Measurements from ENCODE around the gene NOS2.
"Not testable (repeated sequence)": the region's sequence is repeated elsewhere in the genome, so short reads cannot be mapped to it uniquely, and the experiment has no call there.

The NOS2 gene

GRCh38 chr17:27824176-27824715, 23.9 kb upstream of the NOS2 start:
- no peak for DNase-seq (ENCODE audit: low read depth)
- TF ChIP-seq, protein P1, sequence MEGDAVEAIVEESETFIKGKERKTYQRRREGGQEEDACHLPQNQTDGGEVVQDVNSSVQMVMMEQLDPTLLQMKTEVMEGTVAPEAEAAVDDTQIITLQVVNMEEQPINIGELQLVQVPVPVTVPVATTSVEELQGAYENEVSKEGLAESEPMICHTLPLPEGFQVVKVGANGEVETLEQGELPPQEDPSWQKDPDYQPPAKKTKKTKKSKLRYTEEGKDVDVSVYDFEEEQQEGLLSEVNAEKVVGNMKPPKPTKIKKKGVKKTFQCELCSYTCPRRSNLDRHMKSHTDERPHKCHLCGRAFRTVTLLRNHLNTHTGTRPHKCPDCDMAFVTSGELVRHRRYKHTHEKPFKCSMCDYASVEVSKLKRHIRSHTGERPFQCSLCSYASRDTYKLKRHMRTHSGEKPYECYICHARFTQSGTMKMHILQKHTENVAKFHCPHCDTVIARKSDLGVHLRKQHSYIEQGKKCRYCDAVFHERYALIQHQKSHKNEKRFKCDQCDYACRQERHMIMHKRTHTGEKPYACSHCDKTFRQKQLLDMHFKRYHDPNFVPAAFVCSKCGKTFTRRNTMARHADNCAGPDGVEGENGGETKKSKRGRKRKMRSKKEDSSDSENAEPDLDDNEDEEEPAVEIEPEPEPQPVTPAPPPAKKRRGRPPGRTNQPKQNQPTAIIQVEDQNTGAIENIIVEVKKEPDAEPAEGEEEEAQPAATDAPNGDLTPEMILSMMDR (IDR thresholded peaks at IDR 0.05; ENCODE audit: insufficient read depth, low read depth, low read length, missing control alignments): no peak
- no peak overlapping the region for H3K4me3 ChIP-seq (ENCODE audit: low read depth, low read length)

DNA sequence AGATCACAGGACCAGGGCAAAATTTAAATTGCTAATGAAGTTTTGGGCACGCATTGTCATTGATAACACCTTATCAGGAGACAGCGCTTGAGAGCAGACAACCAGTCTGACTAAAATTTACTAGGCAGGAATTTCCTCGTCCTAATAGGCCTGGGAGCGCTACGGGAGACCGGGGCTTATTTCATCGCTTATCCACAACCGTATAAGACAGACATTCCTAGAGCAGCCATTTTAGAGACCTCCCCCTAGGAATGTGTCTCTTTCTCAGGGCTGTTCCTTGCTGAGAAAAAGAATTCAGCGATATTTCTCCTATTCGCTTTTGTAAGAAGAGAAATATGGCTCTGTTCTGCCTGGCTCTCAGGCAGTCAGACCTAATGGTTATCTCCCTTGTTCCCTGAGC, 21.8 kb upstream of the NOS2 start:
- not testable (repeated sequence) for H3K4me3 ChIP-seq (ENCODE audit: low read depth, low read length); DNase-seq (ENCODE audit: low read depth)

DNA sequence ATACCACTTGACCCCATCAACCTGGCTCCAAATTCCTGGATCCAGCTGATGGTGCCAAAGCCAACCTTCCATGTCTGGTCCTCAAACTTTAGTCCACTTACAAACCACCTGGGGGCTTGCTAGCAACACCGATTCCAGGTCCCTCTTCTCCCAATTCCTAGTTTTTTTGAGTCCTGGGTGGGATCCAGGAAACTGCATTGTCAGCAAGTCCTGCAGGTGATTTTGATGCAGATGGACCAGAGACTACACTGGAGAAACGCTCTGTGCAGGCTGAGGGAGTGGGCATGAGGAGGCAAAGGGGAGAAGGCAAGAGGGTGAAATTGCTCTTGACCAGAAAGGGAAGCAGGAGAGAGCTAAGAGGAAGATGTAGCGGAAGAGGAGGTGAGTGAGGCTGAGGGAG, 21.0 kb upstream of the NOS2 start:
- TF ChIP-seq, protein P1 (IDR thresholded peaks at IDR 0.05; ENCODE audit: insufficient read depth, low read depth, low read length, missing control alignments): no peak
- no peak for DNase-seq (ENCODE audit: low read depth)
- H3K4me3 ChIP-seq (ENCODE audit: low read depth, low read length): no peak overlapping the region

GRCh38 chr17:27819145-27819544, 18.8 kb upstream of the NOS2 start:
- TF ChIP-seq, protein P1 (IDR thresholded peaks at IDR 0.05; ENCODE audit: insufficient read depth, low read depth, low read length, missing control alignments): no peak
- H3K4me3 ChIP-seq (ENCODE audit: low read depth, low read length): no peak overlapping the region
- no peak for DNase-seq (ENCODE audit: low read depth)

GRCh38 chr17:27818401-27819105, 18.2 kb upstream of the NOS2 start:
- DNase-seq (ENCODE audit: low read depth): no peak
- H3K4me3 ChIP-seq (ENCODE audit: low read depth, low read length): no peak overlapping the region
- TF ChIP-seq, protein P1 (IDR thresholded peaks at IDR 0.05; ENCODE audit: insufficient read depth, low read depth, low read length, missing control alignments): no peak

DNA sequence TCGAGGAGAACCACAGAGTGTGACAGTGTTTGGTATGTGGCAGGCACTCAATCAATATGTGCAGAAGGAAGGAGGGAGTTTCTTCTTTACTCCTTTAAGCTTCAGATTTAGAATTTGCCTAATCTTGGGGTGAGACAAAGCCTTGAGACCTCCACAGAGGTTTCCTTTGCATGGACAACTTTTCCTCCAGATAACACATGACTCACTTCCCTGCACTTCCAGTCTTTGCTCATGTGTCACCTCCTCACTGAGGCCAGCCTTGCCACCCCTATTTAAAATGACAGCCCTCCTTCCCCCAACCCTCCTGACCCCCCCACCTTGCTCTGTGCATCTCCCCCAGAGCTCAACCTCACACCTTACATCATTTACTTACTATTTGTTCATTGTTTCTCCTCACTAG, 17.4 kb upstream of the NOS2 start:
- no peak for DNase-seq (ENCODE audit: low read depth)
- no peak overlapping the region for H3K4me3 ChIP-seq (ENCODE audit: low read depth, low read length)
- TF ChIP-seq, protein P1 (IDR thresholded peaks at IDR 0.05; ENCODE audit: insufficient read depth, low read depth, low read length, missing control alignments): no peak

DNA sequence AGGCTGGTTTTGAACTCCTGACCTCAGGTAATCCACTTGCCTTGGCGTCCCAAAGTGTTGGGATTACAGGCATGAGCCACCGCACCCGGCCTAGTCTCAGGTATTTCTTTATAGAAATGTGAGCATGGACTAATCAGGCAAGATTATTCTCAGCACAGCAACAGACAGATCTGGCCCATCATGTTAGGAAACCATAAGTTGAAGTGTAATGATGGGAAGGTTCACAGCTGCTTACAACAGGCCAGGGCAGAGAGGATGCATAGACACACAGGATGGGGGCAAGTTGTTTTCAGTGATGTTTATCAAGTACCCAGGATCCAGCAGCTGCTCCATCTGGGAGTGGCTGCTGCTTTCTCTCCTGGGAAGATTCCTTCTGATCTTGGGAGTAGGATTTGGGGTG, 16.6 kb upstream of the NOS2 start:
- TF ChIP-seq, protein P1 (IDR thresholded peaks at IDR 0.05; ENCODE audit: insufficient read depth, low read depth, low read length, missing control alignments): no peak
- H3K4me3 ChIP-seq (ENCODE audit: low read depth, low read length): no peak overlapping the region
- DNase-seq (ENCODE audit: low read depth): no peak

Data from GM12865 (cell line).